GM19468 (cell line): ENCODE results near the gene TMEM186.
"Not testable (repeated sequence)": the region's sequence is repeated elsewhere in the genome, so short reads cannot be mapped to it uniquely, and the experiment has no call there.

ENCODE experiments used
- ATAC-seq: cut with Tn5 transposase; IDR thresholded peaks from one replicate; pipeline ENCODE4 v1.9.1; 2021; ENCODE audit warnings: mild to moderate bottlenecking, moderate library complexity, moderate number of reproducible peaks; ENCODE audit not compliant: unreplicated experiment; ENCODE audit errors: extremely low read depth

The TMEM186 gene

GRCh38 chr16:8777217-8777616 lies 20.2 kb downstream of the TMEM186 start:
- no peak for ATAC-seq

GRCh38 chr16:8776129-8776584 lies 21.3 kb downstream of the TMEM186 start:
- ATAC-seq, result no peak

GRCh38 chr16:8775359-8775758 lies 22.1 kb downstream of the TMEM186 start:
- ATAC-seq, result no peak

- ATAC-seq, result no peak
These were observed 23.2 kb downstream of the TMEM186 start for GRCh38 chr16:8774208-8774607.

GRCh38 chr16:8773537-8773936 lies 23.9 kb downstream of the TMEM186 start:
- ATAC-seq, result no peak

GRCh38 chr16:8768692-8769091 lies 28.7 kb downstream of the TMEM186 start:
- ATAC-seq, result no peak

- no peak for ATAC-seq
These were observed 29.2 kb downstream of the TMEM186 start for GRCh38 chr16:8768283-8768682.

- ATAC-seq, result no peak
These were observed 30.3 kb downstream of the TMEM186 start for GRCh38 chr16:8767176-8767575.

GRCh38 chr16:8764525-8765250 lies 32.8 kb downstream of the TMEM186 start:
- ATAC-seq, result no peak

- no peak for ATAC-seq
These were observed 33.5 kb downstream of the TMEM186 start for GRCh38 chr16:8763899-8764298.

- ATAC-seq, result no peak
These were observed 34.4 kb downstream of the TMEM186 start for GRCh38 chr16:8763083-8763482.

GRCh38 chr16:8762254-8762653 lies 35.2 kb downstream of the TMEM186 start:
- no peak for ATAC-seq

GRCh38 chr16:8761078-8761477 lies 36.4 kb downstream of the TMEM186 start:
- no peak for ATAC-seq

GRCh38 chr16:8760021-8760420 lies 37.4 kb downstream of the TMEM186 start:
- ATAC-seq, result no peak

GRCh38 chr16:8758022-8758421 lies 39.4 kb downstream of the TMEM186 start:
- no peak for ATAC-seq

GRCh38 chr16:8756755-8757154 lies 40.7 kb downstream of the TMEM186 start:
- no peak for ATAC-seq

- ATAC-seq, result no peak
These were observed 43.9 kb downstream of the TMEM186 start for GRCh38 chr16:8753416-8754054.

- no peak for ATAC-seq
These were observed 44.7 kb downstream of the TMEM186 start for GRCh38 chr16:8752706-8753105.

- no peak for ATAC-seq
These were observed 45.7 kb downstream of the TMEM186 start for GRCh38 chr16:8751481-8752311.

- not testable (repeated sequence) for ATAC-seq
These were observed 48.5 kb downstream of the TMEM186 start for GRCh38 chr16:8748944-8749343.
